Fibroblast of lung (primary cell): Measurements from ENCODE around the gene GBP7. TPM values are rescaled to one million over a fixed set of nuclear protein-coding genes. Genes with fewer than 3 reads are reported as not detected.

Experiments
- DNase-seq, 2 donors: peaks; one replicate each; pipeline versions ENCODE4 v3.0.0 to v3.0.0-alpha.2; 2010; ENCODE audit warnings: low read depth in 2 of 2
- H2AFZ ChIP-seq: 2 replicates; pipeline ENCODE4 v1.5.1; 2012; ENCODE audit warnings: low read length, control low read depth, inconsistent platforms
- H3K27ac ChIP-seq: 2 replicates; pipeline ENCODE4 v1.5.1; 2011; ENCODE audit warnings: low read length, control low read depth; ENCODE audit not compliant: insufficient read depth
- H3K27me3 ChIP-seq: 2 replicates; pipeline ENCODE4 v1.5.1; 2011; ENCODE audit warnings: mild to moderate bottlenecking, low read length; ENCODE audit not compliant: control insufficient read depth, insufficient read depth
- H3K36me3 ChIP-seq: 2 replicates; pipeline ENCODE4 v1.5.1; 2011; ENCODE audit warnings: low read length; ENCODE audit not compliant: control insufficient read depth, insufficient read depth
- H3K4me1 ChIP-seq: 2 replicates; pipeline ENCODE4 v1.5.1; 2011; ENCODE audit warnings: low read length; ENCODE audit not compliant: control insufficient read depth, insufficient read depth; ENCODE audit errors: extremely low read depth
- H3K4me2 ChIP-seq: 2 replicates; pipeline ENCODE4 v1.5.1; 2011; ENCODE audit warnings: low read length, control low read depth; ENCODE audit not compliant: insufficient read depth; ENCODE audit errors: extremely low read depth
- H3K4me3 ChIP-seq, 4 experiments: fragments of 200-600 bp in 1 of 4; sonication (generic) in 1 of 4; replicated peaks in 1 of 4; 2 replicates each; pipeline ENCODE4 v1.5.1; 2011 to 2016; ENCODE audit warnings: low read length in 4 of 4, low read depth in 3 of 4, mild to moderate bottlenecking in 3 of 4, control low read depth in 2 of 4, inconsistent platforms in 1 of 4, mixed read lengths in 1 of 4; ENCODE audit not compliant: insufficient read depth in 1 of 4; ENCODE audit errors: control extremely low read depth in 1 of 4
- H3K79me2 ChIP-seq: 2 replicates; pipeline ENCODE4 v1.5.1; 2012; ENCODE audit warnings: mild to moderate bottlenecking, low read length, inconsistent platforms; ENCODE audit not compliant: control insufficient read depth, insufficient read depth
- H3K9ac ChIP-seq: 2 replicates; pipeline ENCODE4 v1.5.1; 2011; ENCODE audit warnings: mild to moderate bottlenecking, low read length, control low read depth; ENCODE audit not compliant: insufficient read depth
- H3K9me3 ChIP-seq: 2 replicates; pipeline ENCODE4 v1.5.1; 2012; ENCODE audit warnings: low read depth, low read length; ENCODE audit not compliant: control insufficient read depth, insufficient read depth
- H4K20me1 ChIP-seq: 2 replicates; pipeline ENCODE4 v1.5.1; 2011; ENCODE audit warnings: low read length; ENCODE audit not compliant: control insufficient read depth, insufficient read depth; ENCODE audit errors: extremely low read depth
- CTCF ChIP-seq, 2 donors: IDR thresholded peaks in 1 of 2; conservative IDR thresholded peaks in 1 of 2; 1 replicate in 1 of 2; 2 replicates in 1 of 2; pipeline ENCODE4 v1.5.1; 2011 to 2012; ENCODE audit warnings: low read length in 2 of 2, control low read depth in 1 of 2, inconsistent platforms in 1 of 2, low read depth in 1 of 2, mild to moderate bottlenecking in 1 of 2
- EZH2 ChIP-seq: IDR thresholded peaks from 2 replicates; pipeline ENCODE4 v1.5.1; 2012; ENCODE audit warnings: low read length, control low read depth, mild to moderate bottlenecking; ENCODE audit errors: missing control alignments
- polyA plus RNA-seq, 2 donors: library from polyadenylated mRNA; depleted of rRNA in 1 of 2; stranded (reverse) in 1 of 2; unstranded in 1 of 2; fragments of >200 nt; gene quantifications; 2 replicates each; pipeline ENCODE4 v1.2.1, GENCODE V29; 2011 to 2012; ENCODE audit warnings: missing spikeins in 1 of 2
- total RNA-seq: library from RNA; depleted of rRNA; stranded (reverse); fragments of >200 nt; gene quantifications from 2 replicates; pipeline ENCODE4 v1.2.1, GENCODE V29; 2014

Gene GBP7
- total and polyA plus RNA-seq, 2 donors (not counting 1 experiment from before 2014, with no cell fraction given) = not detected

GRCh38 chr1:89104687-89105086, 71.1 kb downstream of the GBP7 start:
- no peaks in the 10 kb centered on the region for H4K20me1 ChIP-seq
- H3K36me3 ChIP-seq = no peaks in the 10 kb centered on the region
- H2AFZ ChIP-seq = no peak overlapping the region
- no peak overlapping the region for H3K27ac ChIP-seq
- H3K9ac ChIP-seq = no peak overlapping the region
- no peaks in the 10 kb centered on the region for H3K4me1 ChIP-seq
- DNase-seq = no peak
- TF ChIP-seq CTCF (conservative IDR thresholded peaks at IDR 0.05 in 1 of 2, IDR thresholded peaks at IDR 0.05 in 1 of 2; ENCODE audit: low read depth in 1 of 2, low read length in 2 of 2) (no peak), EZH2 (no peak)
- H3K79me2 ChIP-seq = no peaks in the 10 kb centered on the region
- no peak overlapping the region for H3K4me3 ChIP-seq
- H3K4me2 ChIP-seq = no peak overlapping the region
- H3K9me3 ChIP-seq = no peaks in the 10 kb centered on the region
- no peaks in the 10 kb centered on the region for H3K27me3 ChIP-seq

DNA sequence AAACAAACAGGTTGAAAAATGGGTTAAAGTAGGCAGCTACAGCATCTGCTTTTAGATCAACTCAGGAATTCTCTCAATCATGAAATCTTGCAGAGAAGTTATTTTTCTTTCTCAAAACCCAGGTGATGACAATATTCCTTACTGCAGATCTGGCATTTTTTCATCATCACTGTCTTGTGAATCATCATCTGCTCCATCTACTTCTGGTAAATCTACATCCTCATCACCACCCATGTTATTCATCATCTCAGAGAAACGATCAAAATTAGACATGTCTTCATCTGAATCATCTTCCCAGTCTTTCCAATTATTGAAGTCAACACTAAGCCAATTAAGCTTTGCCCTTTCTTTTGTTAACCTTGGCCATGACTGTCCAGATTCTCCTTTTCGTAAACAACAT, 71.7 kb downstream of the GBP7 start:
- no peak overlapping the region for H3K4me2 ChIP-seq
- DNase-seq = peak in 1 of 2 donors; percentile 6

GRCh38 chr1:89102021-89102420, 73.8 kb downstream of the GBP7 start:
- Histone ChIP-seq H3K9me3 (no peaks in the 10 kb centered on the region), H3K9ac (no peak overlapping the region), H4K20me1 (no peaks in the 10 kb centered on the region), H3K4me1 (no peaks in the 10 kb centered on the region), H3K4me2 (no peak overlapping the region), H3K27ac (no peak overlapping the region), H3K4me3 (no peak overlapping the region), H3K27me3 (no peaks in the 10 kb centered on the region), H2AFZ (no peak overlapping the region), H3K36me3 (no peaks in the 10 kb centered on the region), H3K79me2 (no peaks in the 10 kb centered on the region)
- DNase-seq = no peak
- no peak for TF ChIP-seq CTCF (conservative IDR thresholded peaks at IDR 0.05 in 1 of 2, IDR thresholded peaks at IDR 0.05 in 1 of 2; ENCODE audit: low read depth in 1 of 2, low read length in 2 of 2)
- TF ChIP-seq EZH2 = no peak

More for the DNA sequence above, 71.7 kb downstream of the GBP7 start:
- H3K9ac ChIP-seq = no peak overlapping the region
- no peak overlapping the region for H3K27ac ChIP-seq
- no peaks in the 10 kb centered on the region for H3K9me3 ChIP-seq
- H3K79me2 ChIP-seq = no peaks in the 10 kb centered on the region
- H3K36me3 ChIP-seq = no peaks in the 10 kb centered on the region
- no peaks in the 10 kb centered on the region for H3K27me3 ChIP-seq
- H3K4me1 ChIP-seq = no peaks in the 10 kb centered on the region
- no peaks in the 10 kb centered on the region for H4K20me1 ChIP-seq
- H3K4me3 ChIP-seq = no peak overlapping the region
- H2AFZ ChIP-seq = no peak overlapping the region
- TF ChIP-seq EZH2 (no peak), CTCF (conservative IDR thresholded peaks at IDR 0.05 in 1 of 2, IDR thresholded peaks at IDR 0.05 in 1 of 2; ENCODE audit: low read depth in 1 of 2, low read length in 2 of 2) (no peak)
